Measurements from ENCODE around the gene EIF2S2.

EIF2S2 gene

DNA sequence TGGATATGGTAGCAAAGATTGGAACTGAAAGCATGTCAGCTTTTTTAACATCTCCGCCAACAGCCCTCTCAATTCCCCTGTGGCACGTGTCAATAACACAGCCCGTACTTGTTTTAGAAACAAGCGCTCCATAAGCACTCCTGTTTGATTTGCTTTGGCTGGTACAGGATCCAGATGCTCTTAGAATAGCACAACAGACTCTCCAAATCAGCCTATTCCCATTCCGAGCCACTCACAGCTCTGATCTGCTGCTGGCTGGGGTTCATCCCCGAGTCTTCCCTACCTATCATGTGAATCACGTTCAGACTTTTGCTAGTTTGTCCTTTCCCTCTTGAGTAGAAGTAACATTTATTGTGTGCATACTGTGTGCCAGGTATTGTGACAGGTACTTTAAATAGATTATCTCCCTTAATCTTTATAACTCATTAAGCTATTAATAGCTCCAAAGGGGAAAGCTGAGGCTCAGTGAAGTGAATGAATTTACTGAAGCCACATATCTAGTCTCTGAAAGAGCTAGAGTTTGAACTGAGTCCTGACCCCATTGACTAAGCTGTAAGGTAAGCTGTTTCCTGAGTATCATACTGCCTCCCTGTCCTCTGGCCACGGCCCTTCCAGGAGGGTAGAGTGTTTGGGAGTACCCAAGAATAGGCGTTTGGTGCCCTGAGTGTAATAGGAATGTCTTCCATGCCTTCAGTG is 71.6 kb downstream of the EIF2S2 start:
- H3K27ac ChIP-seq: no peak overlapping the region
- no peak for DNase-seq (ENCODE audit: low read depth, low spot score)

Data from epithelial cell of prostate (primary cell).